PFSK-1 (cell line): Measurements from ENCODE around the gene PABPC3.

Experiments used
- FOXP2 ChIP-seq: optimal IDR thresholded peaks from 2 replicates; pipeline ENCODE3; 2011; ENCODE audit warnings: borderline replicate concordance, control low read depth, inconsistent platforms; ENCODE audit not compliant: insufficient read depth; ENCODE audit errors: extremely low read length, extremely low read depth
- POLR2AphosphoS5 ChIP-seq: IDR thresholded peaks from 2 replicates; pipeline ENCODE4 v1.6.1; 2012; ENCODE audit warnings: low read depth, mild to moderate bottlenecking, control low read depth, low read length, moderate library complexity
- REST ChIP-seq, 2 experiments: IDR thresholded peaks; 2 replicates each; pipeline versions ENCODE4 v1.6.1 to v1.8.0; 2011 to 2012; ENCODE audit warnings: low read depth in 2 of 2, low read length in 2 of 2, control low read depth in 1 of 2, inconsistent platforms in 1 of 2, mild to moderate bottlenecking in 1 of 2, moderate library complexity in 1 of 2; ENCODE audit not compliant: insufficient read depth in 1 of 2
- SIN3A ChIP-seq: IDR thresholded peaks from 2 replicates; pipeline ENCODE4 v1.6.1; 2012; ENCODE audit warnings: mild to moderate bottlenecking, low read length, moderate library complexity, borderline replicate concordance; ENCODE audit not compliant: insufficient read depth
- TAF1 ChIP-seq: IDR thresholded peaks from 2 replicates; pipeline ENCODE4 v1.6.1; 2012; ENCODE audit warnings: low read length, control low read depth, borderline replicate concordance; ENCODE audit not compliant: insufficient read depth

- TF ChIP-seq POLR2AphosphoS5 (no peak), TAF1 (no peak), REST (IDR thresholded peaks at IDR 0.05; ENCODE audit: insufficient read depth in 1 of 2, low read depth in 2 of 2, low read length in 2 of 2) (no peak), FOXP2 (no peak), SIN3A (no peak)
These were observed 21.4 kb downstream of the PABPC3 start for GRCh38 chr13:25117312-25117711.
